Tibial artery (tissue), 4 donors: ENCODE results near the gene MRPS11.

ENCODE experiments used
- DNase-seq, 2 donors: peaks; one replicate each; pipeline ENCODE4 v3.0.0-alpha.2; 2019
- H3K27ac ChIP-seq, 2 donors: fragments of 200-600 bp; sonication (generic) in 1 of 2; 1 replicate in 1 of 2; 2 replicates in 1 of 2; pipeline ENCODE4 v1.5.1; 2018 to 2019; ENCODE audit warnings: mild to moderate bottlenecking in 1 of 2
- H3K27me3 ChIP-seq, 2 donors: fragments of 200-600 bp; sonication (generic) in 1 of 2; one replicate each; pipeline versions ENCODE4 v1.5.1 to v1.6.0; 2016 to 2019
- H3K36me3 ChIP-seq, 3 donors: fragments of 200-600 bp; sonication (generic) in 2 of 3; one replicate each; pipeline ENCODE4 v1.5.1; 2016 to 2019; ENCODE audit warnings: mild to moderate bottlenecking in 2 of 3
- H3K4me1 ChIP-seq, 4 donors: fragments of 200-600 bp; sonication (generic) in 2 of 4; 1 replicate in 3 of 4; 2 replicates in 1 of 4; pipeline ENCODE4 v1.5.1; 2016 to 2019
- H3K4me3 ChIP-seq, 2 donors: fragments of 200-600 bp; sonication (generic) in 1 of 2; 1 replicate in 1 of 2; 2 replicates in 1 of 2; pipeline ENCODE4 v1.5.1; 2018 to 2019; ENCODE audit warnings: mild to moderate bottlenecking in 2 of 2
- H3K9me3 ChIP-seq, 3 donors: fragments of 200-600 bp; sonication (generic) in 1 of 3; one replicate each; pipeline ENCODE4 v1.5.1; 2016 to 2019
- intact Hi-C: fragments of 100-400 bp; cut with DNase I; formaldehyde crosslinking; loops from one replicate; pipeline ENCODE4 v1.15.0; 2023; ENCODE audit warnings: low total_unique reads
- TF ChIP-seq, protein P1 (sequence below), 2 experiments: fragments of 200-600 bp in 1 of 2; fragments of 450-650 bp in 1 of 2; IDR thresholded peaks; one replicate each; pipeline ENCODE4 v1.5.1; 2017 to 2019; ENCODE audit warnings: antibody characterized with exemption in 2 of 2, mild to moderate bottlenecking in 1 of 2, moderate library complexity in 1 of 2

The MRPS11 gene

DNA sequence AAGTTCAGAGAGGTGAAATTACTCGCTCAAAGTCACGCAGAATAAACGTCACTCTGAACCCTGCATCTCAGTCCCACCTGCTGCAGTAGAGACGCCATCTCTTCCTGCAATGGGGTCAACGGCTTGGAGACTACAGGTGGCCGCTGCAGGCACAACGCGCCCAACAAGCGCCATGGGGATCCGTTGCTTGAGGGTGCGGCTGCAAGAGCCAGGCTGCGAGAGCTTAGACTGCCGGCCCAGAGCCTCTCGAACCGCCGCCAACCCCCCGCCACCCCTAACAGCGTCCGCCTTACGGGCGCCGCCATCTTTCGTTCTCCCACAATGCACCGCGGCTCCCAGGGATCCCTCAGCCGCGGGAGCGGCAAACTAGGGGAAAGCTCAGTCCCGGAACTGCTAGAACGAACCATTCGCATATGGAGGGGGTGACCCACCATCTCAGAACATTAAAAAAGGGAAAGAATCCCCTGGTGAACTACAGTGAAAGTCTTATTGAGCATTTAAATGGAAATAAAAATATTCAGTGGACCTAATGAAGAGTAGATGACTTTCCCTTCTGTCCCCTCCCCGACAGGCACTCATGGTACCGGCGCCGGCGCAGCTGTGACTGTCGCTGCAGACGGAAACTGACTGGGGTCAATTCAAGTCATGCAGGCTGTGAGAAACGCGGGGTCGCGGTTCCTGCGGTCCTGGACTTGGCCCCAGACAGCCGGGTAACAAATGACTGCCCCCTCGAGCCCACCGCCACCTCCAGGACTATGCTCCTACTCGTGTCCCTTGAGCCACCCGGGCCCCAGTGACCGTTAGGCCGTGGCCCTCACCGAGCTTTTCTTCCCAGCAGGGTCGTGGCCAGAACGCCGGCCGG, at the start of gene MRPS11, which contains the start of gene MRPL46:
Gene MRPS11 (plus strand): TSS at position 636 of the 862 bp plus-strand sequence. CDS start 10 bp downstream, at position 646.
Gene MRPL46 (minus strand): TSS at position 316 of the 862 bp plus-strand sequence. CDS start 11 bp downstream, at position 305.
- Histone ChIP-seq H3K27ac (peak within 1 kb of the TSS; percentile 85 to 87), H3K4me1 (peaks cover 0 to 36% (median 16%) of the 10 kb centered on the region in 4 donors), H3K27me3 (no peaks in the 10 kb centered on the region), H3K4me3 (peak within 1 kb of the TSS; percentile 71 to 88), H3K36me3 (peaks cover 19 to 34% (median 26%) of the 10 kb centered on the region in 3 donors), H3K9me3 (no peaks in the 10 kb centered on the region)
- TF ChIP-seq, protein P1, sequence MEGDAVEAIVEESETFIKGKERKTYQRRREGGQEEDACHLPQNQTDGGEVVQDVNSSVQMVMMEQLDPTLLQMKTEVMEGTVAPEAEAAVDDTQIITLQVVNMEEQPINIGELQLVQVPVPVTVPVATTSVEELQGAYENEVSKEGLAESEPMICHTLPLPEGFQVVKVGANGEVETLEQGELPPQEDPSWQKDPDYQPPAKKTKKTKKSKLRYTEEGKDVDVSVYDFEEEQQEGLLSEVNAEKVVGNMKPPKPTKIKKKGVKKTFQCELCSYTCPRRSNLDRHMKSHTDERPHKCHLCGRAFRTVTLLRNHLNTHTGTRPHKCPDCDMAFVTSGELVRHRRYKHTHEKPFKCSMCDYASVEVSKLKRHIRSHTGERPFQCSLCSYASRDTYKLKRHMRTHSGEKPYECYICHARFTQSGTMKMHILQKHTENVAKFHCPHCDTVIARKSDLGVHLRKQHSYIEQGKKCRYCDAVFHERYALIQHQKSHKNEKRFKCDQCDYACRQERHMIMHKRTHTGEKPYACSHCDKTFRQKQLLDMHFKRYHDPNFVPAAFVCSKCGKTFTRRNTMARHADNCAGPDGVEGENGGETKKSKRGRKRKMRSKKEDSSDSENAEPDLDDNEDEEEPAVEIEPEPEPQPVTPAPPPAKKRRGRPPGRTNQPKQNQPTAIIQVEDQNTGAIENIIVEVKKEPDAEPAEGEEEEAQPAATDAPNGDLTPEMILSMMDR (IDR thresholded peaks at IDR 0.05), result no peak
- intact Hi-C loops, result no loop called here
- DNase-seq, result peak; percentile 86 to 92

DNA sequence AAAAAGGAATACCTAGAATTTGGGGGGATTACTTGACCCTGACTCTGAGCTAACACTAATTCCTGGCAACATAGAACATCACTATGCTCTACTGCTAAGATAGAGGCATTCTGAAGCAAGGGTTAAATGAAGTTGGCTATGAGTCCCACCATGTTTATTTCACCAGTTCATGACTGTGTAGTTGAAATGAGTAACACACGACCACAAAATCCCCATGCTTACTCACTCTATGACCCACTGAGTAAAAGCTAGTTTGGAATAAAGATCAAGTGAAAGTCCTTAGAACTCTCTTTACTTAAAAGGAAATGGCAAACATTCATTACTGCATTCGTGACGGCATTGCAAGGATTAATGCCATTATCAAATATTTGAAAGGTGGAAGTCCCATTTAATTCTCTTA, 47.7 kb upstream of the MRPS11 start:
- Histone ChIP-seq H3K36me3 (no peaks in the 10 kb centered on the region), H3K4me3 (no peak overlapping the region), H3K27ac (no peak overlapping the region), H3K4me1 (no peaks in the 10 kb centered on the region), H3K9me3 (no peaks in the 10 kb centered on the region), H3K27me3 (peaks cover 0 to 9% of the 10 kb centered on the region in 2 donors)
- TF ChIP-seq, protein P1 (IDR thresholded peaks at IDR 0.05), result no peak
- no peak for DNase-seq
- intact Hi-C loops, result no loop called here

DNA sequence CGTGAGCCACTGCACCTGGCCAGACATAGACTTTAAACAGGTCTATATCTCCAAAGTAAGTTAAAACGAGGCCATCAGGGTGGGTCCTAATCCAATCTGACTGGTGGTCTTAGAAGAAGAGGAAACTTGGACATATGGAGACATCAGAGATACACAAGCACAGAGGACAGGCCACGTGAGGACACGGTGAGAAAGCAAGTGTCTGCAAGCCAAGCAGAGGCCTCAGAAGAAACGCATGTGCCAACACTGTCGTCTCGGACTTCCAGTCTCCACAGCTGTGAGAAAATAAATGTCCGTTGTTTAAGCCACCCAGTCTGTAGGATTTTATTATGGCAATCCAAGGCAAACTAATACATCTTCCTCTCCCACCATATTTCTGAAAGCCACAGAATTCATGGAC, 44.2 kb upstream of the MRPS11 start:
- no peak overlapping the region for H3K27ac ChIP-seq
- H3K36me3 ChIP-seq, result no peaks in the 10 kb centered on the region
- no peaks in the 10 kb centered on the region for H3K9me3 ChIP-seq
- no peak overlapping the region for H3K4me3 ChIP-seq
- no peaks in the 10 kb centered on the region for H3K4me1 ChIP-seq
- TF ChIP-seq, protein P1 (IDR thresholded peaks at IDR 0.05), result no peak
- peaks cover 0 to 9% of the 10 kb centered on the region in 2 donors for H3K27me3 ChIP-seq
- DNase-seq, result no peak
- intact Hi-C loops, result no loop called here

DNA sequence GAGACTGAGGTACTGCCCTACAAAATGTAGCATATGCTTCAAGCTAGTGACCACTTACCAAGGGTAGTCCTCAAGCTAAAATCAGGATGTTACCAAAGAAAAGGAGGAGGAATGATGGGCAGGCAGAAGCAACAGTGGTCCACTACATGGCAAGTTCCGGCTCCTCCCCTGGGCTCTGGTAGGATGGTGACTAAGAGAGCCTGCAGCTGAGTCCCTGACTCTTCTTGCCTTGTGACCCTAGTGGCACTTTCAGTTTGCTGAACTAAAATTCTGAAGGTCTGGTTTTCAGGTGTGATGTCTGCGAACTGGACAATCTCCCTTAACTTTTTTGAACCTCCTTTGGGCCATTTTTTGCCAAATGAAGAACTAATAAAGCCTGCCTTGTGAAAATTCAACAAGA, 41.2 kb upstream of the MRPS11 start:
- H3K27ac ChIP-seq, result no peak overlapping the region
- H3K4me3 ChIP-seq, result no peak overlapping the region
- intact Hi-C loops, result no loop called here

DNA sequence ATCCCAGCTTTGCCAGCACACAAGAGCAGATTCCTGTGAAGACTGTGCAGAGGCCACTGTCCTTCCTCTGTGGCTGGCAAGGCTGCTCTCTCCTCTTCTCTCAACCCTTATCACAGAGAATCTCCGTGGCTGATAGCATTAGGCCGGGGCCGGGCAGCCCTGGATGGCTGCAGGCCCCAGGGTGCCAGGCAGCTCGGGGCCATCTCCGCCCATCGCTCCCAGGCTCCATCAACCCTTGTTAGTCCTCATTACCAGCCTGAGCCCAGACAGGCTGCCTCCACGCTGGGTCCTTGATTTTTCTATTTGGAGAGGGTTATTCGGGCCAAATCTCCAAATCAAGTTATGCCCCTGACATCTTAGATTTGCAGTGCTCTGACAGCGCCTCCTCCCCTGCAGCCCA, 39.5 kb upstream of the MRPS11 start:
- no peak overlapping the region for H3K27ac ChIP-seq
- intact Hi-C loops, result no loop called here
- H3K9me3 ChIP-seq, result no peaks in the 10 kb centered on the region
- no peaks in the 10 kb centered on the region for H3K36me3 ChIP-seq
- H3K4me3 ChIP-seq, result no peak overlapping the region
- DNase-seq, result no peak
- TF ChIP-seq, protein P1 (IDR thresholded peaks at IDR 0.05), result no peak
- H3K27me3 ChIP-seq, result peaks cover 0 to 9% of the 10 kb centered on the region in 2 donors
- no peaks in the 10 kb centered on the region for H3K4me1 ChIP-seq

More for the DNA sequence above, 41.2 kb upstream of the MRPS11 start:
- TF ChIP-seq, protein P1 (IDR thresholded peaks at IDR 0.05), result no peak
- H3K4me1 ChIP-seq, result no peaks in the 10 kb centered on the region
- no peaks in the 10 kb centered on the region for H3K9me3 ChIP-seq
- no peaks in the 10 kb centered on the region for H3K36me3 ChIP-seq
- peaks cover 0 to 9% of the 10 kb centered on the region in 2 donors for H3K27me3 ChIP-seq
- DNase-seq, result no peak
